ENCODE measurements around the gene MKNK2. TPM values are rescaled to one million over a fixed set of nuclear protein-coding genes. Genes with fewer than 3 reads are reported as not detected.
A peak's percentile ranks its signal among the peaks of the same experiment; 100 is the strongest.
"Not testable (repeated sequence)": the region's sequence is repeated elsewhere in the genome, so short reads cannot be mapped to it uniquely, and the experiment has no call there.

MKNK2 gene
- 43.2 and 44.6 TPM in 2 replicates for polyA plus RNA-seq (2014; cell fraction: cytosol; rRNA removed)
- polyA plus RNA-seq (2014; cell fraction: nucleus; rRNA removed), result 59.1 and 76.4 TPM in 2 replicates

- peak; percentile 79 for DNase-seq (ENCODE audit: low spot score)
These were observed at the start of gene MKNK2 for GRCh38 chr19:2050991-2051772. Gene MKNK2, minus strand, starts transcription at chr19:2051244. Its CDS starts 393 bp downstream, at chr19:2050851.

GRCh38 chr19:2100719-2101061, 49.6 kb upstream of the MKNK2 start:
- DNase-seq (ENCODE audit: low spot score), result no peak

- DNase-seq (ENCODE audit: low spot score), result no peak
These were observed 49.1 kb upstream of the MKNK2 start for GRCh38 chr19:2099937-2100718.

GRCh38 chr19:2099054-2099501, 48.0 kb upstream of the MKNK2 start:
- DNase-seq (ENCODE audit: low spot score), result no peak

GRCh38 chr19:2097886-2098327, 46.9 kb upstream of the MKNK2 start:
- no peak for DNase-seq (ENCODE audit: low spot score)

- no peak for DNase-seq (ENCODE audit: low spot score)
These were observed 46.3 kb upstream of the MKNK2 start for GRCh38 chr19:2097203-2097885.

GRCh38 chr19:2096480-2097202, 45.6 kb upstream of the MKNK2 start, which contains the start of gene IZUMO4:
Gene IZUMO4, plus strand, starts transcription at chr19:2096915. Its CDS starts 31 bp downstream, at chr19:2096946.
- peak; percentile 94 for DNase-seq (ENCODE audit: low spot score)

- DNase-seq (ENCODE audit: low spot score), result peak; percentile 92
These were observed 45.0 kb upstream of the MKNK2 start, which contains the start of gene MOB3A for GRCh38 chr19:2096034-2096479. Gene MOB3A, minus strand, starts transcription at chr19:2096326. Its CDS starts 17,766 bp downstream, at chr19:2078560.

GRCh38 chr19:2091926-2092525, 41.0 kb upstream of the MKNK2 start:
- not testable (repeated sequence) for DNase-seq (ENCODE audit: low spot score)

- no peak for DNase-seq (ENCODE audit: low spot score)
These were observed 38.6 kb upstream of the MKNK2 start for GRCh38 chr19:2089727-2090053.

- DNase-seq (ENCODE audit: low spot score), result no peak
These were observed 38.1 kb upstream of the MKNK2 start for GRCh38 chr19:2089001-2089711.

- no peak for DNase-seq (ENCODE audit: low spot score)
These were observed 36.6 kb upstream of the MKNK2 start for GRCh38 chr19:2087621-2088100.

GRCh38 chr19:2086695-2087620, 35.9 kb upstream of the MKNK2 start:
- DNase-seq (ENCODE audit: low spot score), result not testable (repeated sequence)

GRCh38 chr19:2084993-2085720, 34.1 kb upstream of the MKNK2 start:
- DNase-seq (ENCODE audit: low spot score), result no peak

- no peak for DNase-seq (ENCODE audit: low spot score)
These were observed 32.3 kb upstream of the MKNK2 start for GRCh38 chr19:2083174-2083854.

- DNase-seq (ENCODE audit: low spot score), result no peak
These were observed 31.1 kb upstream of the MKNK2 start for GRCh38 chr19:2081873-2082810.
